Natural killer cell treated with Interleukin-12 subunit alpha and Interleukin-12 subunit beta and Interleukin-15 and Interleukin-18, amount 100 ng/mL, for 72 hours (primary cell): ENCODE results near the gene ZCCHC3. TPM values are rescaled to one million over a fixed set of nuclear protein-coding genes. Genes with fewer than 3 reads are reported as not detected.
A peak's percentile ranks its signal among the peaks of the same experiment; 100 is the strongest.

Experiments
- ATAC-seq, 2 donors: fragments of 150-1000 bp; cut with Tn5 transposase in 1 of 2; sonication (Bioruptor Pico), chemical (Tn5 transposase) in 1 of 2; 2 replicates each; pipeline ENCODE4 v1.10.0; 2021
- DNase-seq: peaks from one replicate; pipeline ENCODE4 v3.0.0; 2022; ENCODE audit warnings: low spot score
- H3K27ac Mint-ChIP-seq, 2 donors: 1 replicate in 1 of 2; 2 replicates in 1 of 2; pipeline ENCODE4 v1.8.0; 2022; ENCODE audit warnings: mixed read lengths in 2 of 2, mild to moderate bottlenecking in 1 of 2, moderate library complexity in 1 of 2
- H3K27me3 Mint-ChIP-seq, 2 donors: 1 replicate in 1 of 2; 2 replicates in 1 of 2; pipeline ENCODE4 v1.8.0; 2022; ENCODE audit warnings: mixed read lengths in 2 of 2
- H3K36me3 Mint-ChIP-seq: one replicate; pipeline ENCODE4 v1.8.0; 2022; ENCODE audit warnings: mixed read lengths
- H3K4me1 Mint-ChIP-seq, 2 donors: 1 replicate in 1 of 2; 2 replicates in 1 of 2; pipeline ENCODE4 v1.8.0; 2022; ENCODE audit warnings: low read depth in 2 of 2, mixed read lengths in 2 of 2, mild to moderate bottlenecking in 1 of 2
- H3K4me3 Mint-ChIP-seq: one replicate; pipeline ENCODE4 v1.8.0; 2022; ENCODE audit warnings: mixed read lengths
- H3K9me3 Mint-ChIP-seq: 2 replicates; pipeline ENCODE4 v1.8.0; 2022; ENCODE audit warnings: mixed read lengths
- total RNA-seq, 2 donors: library from RNA; stranded (reverse); gene quantifications; one replicate each; pipeline ENCODE4 v1.2.3, GENCODE V29; 2022

ZCCHC3 gene
- total RNA-seq, 2 donors from 2014 or later = 18.7 to 20.6 TPM

- H3K27me3 Mint-ChIP-seq = peaks cover 2 to 3% of the 10 kb centered on the region in 2 donors
- ATAC-seq = no peak
- H3K27ac Mint-ChIP-seq = no peak overlapping the region
- DNase-seq = no peak
- no peak overlapping the region for H3K4me3 Mint-ChIP-seq
- peaks cover 7% of the 10 kb centered on the region in 2 donors for H3K4me1 Mint-ChIP-seq
- no peaks in the 10 kb centered on the region for H3K9me3 Mint-ChIP-seq
- H3K36me3 Mint-ChIP-seq = no peaks in the 10 kb centered on the region
Measured at GRCh38 chr20:271528-271927, 25.8 kb upstream of the ZCCHC3 start.

- no peaks in the 10 kb centered on the region for H3K36me3 Mint-ChIP-seq
- no peaks in the 10 kb centered on the region for H3K9me3 Mint-ChIP-seq
- no peak for DNase-seq
- no peaks in the 10 kb centered on the region for H3K4me1 Mint-ChIP-seq
- no peaks in the 10 kb centered on the region for H3K27me3 Mint-ChIP-seq
- no peak overlapping the region for H3K27ac Mint-ChIP-seq
- no peak overlapping the region for H3K4me3 Mint-ChIP-seq
- ATAC-seq = no peak
Measured at GRCh38 chr20:272718-273117, 24.7 kb upstream of the ZCCHC3 start.

DNA sequence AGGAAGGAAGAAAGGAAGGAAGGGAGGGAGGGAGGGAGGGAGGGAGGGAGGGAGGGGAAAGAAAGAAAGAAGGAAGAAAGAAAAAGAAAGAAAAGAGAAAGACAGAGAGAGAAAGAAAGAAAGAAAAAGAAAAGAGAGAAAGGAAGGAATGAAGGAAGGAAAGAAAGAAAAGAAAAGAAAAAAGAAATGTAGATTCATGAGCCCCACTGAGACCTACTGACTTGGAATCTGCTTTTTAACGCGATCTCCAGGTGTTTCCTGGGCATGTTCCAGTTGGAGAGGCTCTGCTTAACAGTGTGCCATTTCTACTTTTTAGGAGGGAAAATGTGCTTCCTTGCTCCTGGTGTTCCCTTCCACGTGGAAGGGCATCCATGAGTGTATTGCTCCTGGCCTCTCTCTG, 23.5 kb upstream of the ZCCHC3 start:
- Mint-ChIP-seq H3K4me1 (peaks cover 0 to 2% of the 10 kb centered on the region in 2 donors), H3K27me3 (no peaks in the 10 kb centered on the region), H3K27ac (no peak overlapping the region), H3K9me3 (no peaks in the 10 kb centered on the region), H3K4me3 (no peak overlapping the region), H3K36me3 (no peaks in the 10 kb centered on the region)
- DNase-seq (no peak), ATAC-seq (no peak)

- no peak for ATAC-seq
- H3K9me3 Mint-ChIP-seq = no peaks in the 10 kb centered on the region
- H3K36me3 Mint-ChIP-seq = no peaks in the 10 kb centered on the region
- no peaks in the 10 kb centered on the region for H3K27me3 Mint-ChIP-seq
- no peak overlapping the region for H3K4me3 Mint-ChIP-seq
- no peak for DNase-seq
- H3K27ac Mint-ChIP-seq = no peak overlapping the region
- H3K4me1 Mint-ChIP-seq = peaks cover 0 to 2% of the 10 kb centered on the region in 2 donors
Measured at GRCh38 chr20:275791-276190, 21.6 kb upstream of the ZCCHC3 start.

GRCh38 chr20:276620-277495, 20.5 kb upstream of the ZCCHC3 start:
- Mint-ChIP-seq H3K36me3 (no peaks in the 10 kb centered on the region), H3K27me3 (no peaks in the 10 kb centered on the region), H3K4me1 (peaks cover 0 to 2% of the 10 kb centered on the region in 2 donors), H3K4me3 (no peak overlapping the region), H3K9me3 (no peaks in the 10 kb centered on the region), H3K27ac (no peak overlapping the region)
- DNase-seq (no peak), ATAC-seq (no peak)

- Mint-ChIP-seq H3K4me3 (no peak overlapping the region), H3K27me3 (no peaks in the 10 kb centered on the region), H3K4me1 (peaks cover 0 to 2% of the 10 kb centered on the region in 2 donors), H3K27ac (no peak overlapping the region), H3K36me3 (no peaks in the 10 kb centered on the region), H3K9me3 (no peaks in the 10 kb centered on the region)
- no peak for ATAC-seq
- no peak for DNase-seq
Measured at GRCh38 chr20:277496-277781, 19.9 kb upstream of the ZCCHC3 start.

DNA sequence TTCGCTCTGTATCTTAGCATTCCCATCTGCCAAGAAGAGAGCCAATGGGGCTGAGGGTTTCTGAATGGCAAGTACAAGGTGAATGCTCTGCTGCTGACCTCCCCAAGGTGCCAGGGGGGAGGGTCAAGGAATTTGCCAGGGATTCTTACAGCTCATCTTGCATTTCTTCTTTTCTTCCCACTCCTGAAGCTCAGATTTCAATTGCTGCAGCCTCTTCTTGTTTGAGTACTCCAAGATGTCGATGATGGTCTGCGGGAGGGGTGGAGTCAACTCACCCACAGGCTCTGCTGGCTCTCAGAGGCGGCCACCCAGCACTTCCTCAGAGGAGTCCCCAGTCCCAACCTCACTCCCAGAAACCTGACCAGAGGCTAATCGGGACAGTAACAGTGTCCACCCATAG, 19.2 kb upstream of the ZCCHC3 start:
- Mint-ChIP-seq H3K27me3 (no peaks in the 10 kb centered on the region), H3K4me3 (no peak overlapping the region), H3K27ac (no peak overlapping the region), H3K36me3 (no peaks in the 10 kb centered on the region), H3K9me3 (no peaks in the 10 kb centered on the region), H3K4me1 (peaks cover 0 to 2% of the 10 kb centered on the region in 2 donors)
- no peak for DNase-seq
- ATAC-seq = no peak

- no peaks in the 10 kb centered on the region for H3K9me3 Mint-ChIP-seq
- ATAC-seq (no peak), DNase-seq (no peak)
- no peaks in the 10 kb centered on the region for H3K27me3 Mint-ChIP-seq
- H3K27ac Mint-ChIP-seq = no peak overlapping the region
- H3K36me3 Mint-ChIP-seq = no peaks in the 10 kb centered on the region
- no peak overlapping the region for H3K4me3 Mint-ChIP-seq
- peaks cover 0 to 2% of the 10 kb centered on the region in 2 donors for H3K4me1 Mint-ChIP-seq
Measured at GRCh38 chr20:278607-279571, 18.5 kb upstream of the ZCCHC3 start.

DNA sequence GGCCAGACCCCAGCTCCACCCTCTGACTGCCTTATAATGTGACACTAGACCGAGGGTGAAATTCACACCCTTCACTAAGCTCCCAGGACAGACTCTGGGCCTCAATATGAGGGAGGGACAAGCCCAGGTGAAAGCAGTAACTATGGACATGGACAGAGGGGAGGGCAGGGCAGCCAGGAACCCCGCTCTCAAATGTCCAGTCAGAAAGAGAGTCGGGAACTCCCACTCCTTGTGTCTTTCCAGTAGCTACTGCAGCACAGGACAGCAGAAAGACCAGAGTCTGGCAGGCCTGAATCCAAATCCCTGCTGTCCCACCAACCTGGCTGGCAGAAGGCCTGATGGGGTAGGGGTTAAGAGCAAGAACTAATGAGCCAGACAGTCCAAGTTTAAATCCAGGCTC, 13.2 kb upstream of the ZCCHC3 start:
- Mint-ChIP-seq H3K36me3 (no peaks in the 10 kb centered on the region), H3K9me3 (no peaks in the 10 kb centered on the region), H3K27me3 (no peaks in the 10 kb centered on the region), H3K27ac (no peak overlapping the region), H3K4me3 (no peak overlapping the region), H3K4me1 (peaks cover 4% of the 10 kb centered on the region in 2 donors)
- ATAC-seq (no peak), DNase-seq (no peak)

DNA sequence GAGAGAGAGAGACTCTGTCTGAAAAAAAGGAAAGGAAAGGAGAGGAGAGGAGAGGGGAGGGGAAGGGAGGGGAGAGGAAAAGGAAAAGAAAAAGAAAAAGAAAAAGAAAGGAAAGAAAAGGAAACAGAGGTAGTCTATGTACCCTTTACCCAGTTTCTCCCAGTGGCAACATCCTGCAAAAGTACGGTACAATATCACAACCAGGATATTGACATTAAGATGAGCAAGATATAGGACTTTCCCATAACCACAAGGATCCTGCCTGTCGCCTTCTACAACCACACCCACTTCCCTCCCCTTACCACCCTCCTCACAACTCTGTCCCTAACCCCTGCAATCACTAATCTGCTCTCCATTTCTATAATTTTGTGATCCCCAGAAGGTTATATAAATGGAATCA, 10.9 kb upstream of the ZCCHC3 start:
- peaks cover 8 to 9% of the 10 kb centered on the region in 2 donors for H3K4me1 Mint-ChIP-seq
- H3K36me3 Mint-ChIP-seq = no peaks in the 10 kb centered on the region
- H3K27me3 Mint-ChIP-seq = no peaks in the 10 kb centered on the region
- no peaks in the 10 kb centered on the region for H3K9me3 Mint-ChIP-seq
- no peak overlapping the region for H3K4me3 Mint-ChIP-seq
- no peak overlapping the region for H3K27ac Mint-ChIP-seq
- DNase-seq (no peak), ATAC-seq (no peak)

DNA sequence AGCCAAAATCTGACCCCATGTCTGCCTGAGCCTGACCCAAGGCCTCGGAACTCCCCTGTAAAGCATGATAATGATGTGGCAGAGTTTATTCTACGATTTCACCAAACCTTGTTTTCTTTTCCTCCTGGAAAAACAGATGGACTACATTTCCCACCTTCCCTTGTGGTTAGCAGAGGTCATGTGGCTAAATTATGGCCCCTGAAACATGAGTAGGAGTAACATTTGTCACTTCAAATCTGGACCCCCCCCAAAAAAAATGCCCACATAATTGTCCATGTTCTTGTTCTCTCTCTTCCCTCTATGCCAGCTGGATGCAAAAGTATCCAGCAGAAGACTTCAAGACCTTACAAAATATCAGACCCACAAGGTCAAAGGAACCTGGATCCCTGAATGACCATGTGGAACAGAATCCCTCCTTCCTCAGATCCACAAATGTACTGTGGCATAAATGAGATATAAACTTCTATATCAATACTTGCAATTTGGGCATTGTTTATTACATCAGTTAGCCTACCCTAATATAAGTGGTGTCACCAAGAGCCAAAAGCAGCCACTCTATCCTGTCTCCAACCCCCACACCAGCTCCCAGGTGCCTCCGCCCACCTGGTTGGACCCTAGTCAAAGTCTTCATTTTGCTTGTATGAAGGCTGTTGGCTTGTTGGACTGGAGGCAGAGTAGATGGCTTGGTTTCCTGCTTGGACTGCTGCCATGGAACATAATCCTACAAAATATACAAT, 8.2 kb upstream of the ZCCHC3 start:
- no peak for ATAC-seq
- Mint-ChIP-seq H3K27me3 (no peaks in the 10 kb centered on the region), H3K36me3 (no peaks in the 10 kb centered on the region), H3K4me1 (peaks cover 8 to 9% of the 10 kb centered on the region in 2 donors), H3K9me3 (no peaks in the 10 kb centered on the region), H3K4me3 (no peak overlapping the region), H3K27ac (no peak overlapping the region)
- no peak for DNase-seq

DNA sequence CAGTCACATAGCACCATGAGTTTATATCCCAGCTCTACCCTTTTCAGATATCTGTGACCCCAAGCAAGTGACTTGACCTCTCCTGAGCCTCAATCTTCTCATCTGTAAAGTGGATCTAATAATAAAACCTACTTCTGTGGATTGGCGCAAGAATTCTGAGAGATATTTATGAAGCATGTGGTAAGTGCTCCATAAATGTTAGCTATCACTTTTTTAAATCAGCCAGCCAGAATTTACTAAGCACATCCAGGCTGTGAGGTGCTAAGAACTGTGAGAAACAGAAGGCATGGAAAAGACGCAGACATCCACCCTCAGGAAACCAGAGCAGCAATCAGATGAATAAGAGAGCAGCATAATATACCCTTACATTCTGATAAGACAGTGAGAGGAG, 7.7 kb upstream of the ZCCHC3 start:
- no peaks in the 10 kb centered on the region for H3K9me3 Mint-ChIP-seq
- no peaks in the 10 kb centered on the region for H3K36me3 Mint-ChIP-seq
- H3K27me3 Mint-ChIP-seq = no peaks in the 10 kb centered on the region
- H3K4me1 Mint-ChIP-seq = peaks cover 8 to 9% of the 10 kb centered on the region in 2 donors
- H3K27ac Mint-ChIP-seq = no peak overlapping the region
- no peak overlapping the region for H3K4me3 Mint-ChIP-seq
- no peak for ATAC-seq
- DNase-seq = no peak

DNA sequence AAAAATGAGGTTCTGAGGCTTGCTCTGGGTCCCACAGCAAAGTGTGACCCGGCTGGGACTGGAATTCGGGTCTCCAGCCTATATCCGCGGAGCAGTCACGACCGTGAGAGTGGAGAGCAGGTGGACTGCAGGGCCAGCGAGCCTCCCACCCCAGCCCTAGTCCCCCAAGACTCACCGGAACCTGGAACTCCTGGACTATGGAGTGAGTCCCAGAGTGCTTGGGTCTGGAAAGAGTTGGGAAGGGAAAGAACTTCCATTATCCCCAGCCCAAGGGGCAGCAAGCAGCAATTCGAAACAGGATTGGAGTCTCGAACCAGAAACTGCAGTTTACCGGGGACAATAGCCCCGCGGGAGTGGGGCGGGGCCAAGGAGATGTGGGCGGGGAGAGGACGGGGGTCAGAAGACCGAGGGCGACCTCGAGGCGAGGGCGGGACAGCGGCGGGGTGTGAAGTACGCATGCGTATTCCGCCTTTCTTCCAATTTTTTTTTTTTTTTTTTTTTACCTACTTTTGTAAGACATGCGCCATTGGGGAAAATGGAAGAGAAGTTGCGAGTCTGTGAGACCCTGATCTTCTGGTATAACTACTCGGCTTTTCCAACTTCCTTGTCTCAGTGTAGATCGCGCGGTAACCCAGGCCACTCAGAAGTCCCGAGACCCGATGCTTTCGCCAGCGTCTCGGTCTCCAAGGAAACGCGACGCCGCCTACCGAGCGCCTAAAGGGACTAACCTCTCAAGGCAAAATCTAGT, 7.1 kb upstream of the ZCCHC3 start, which contains the start of gene C20orf96:
Gene C20orf96 (minus strand): TSS at position 667 of the 748 bp plus-strand sequence. CDS start 140 bp downstream, at position 527.
- no peaks in the 10 kb centered on the region for H3K27me3 Mint-ChIP-seq
- ATAC-seq (peak; percentile 98 to 99), DNase-seq (peak; percentile 88)
- no peaks in the 10 kb centered on the region for H3K9me3 Mint-ChIP-seq
- H3K36me3 Mint-ChIP-seq = no peaks in the 10 kb centered on the region
- H3K27ac Mint-ChIP-seq = no peak within 1 kb of the TSS
- H3K4me3 Mint-ChIP-seq = no peak within 1 kb of the TSS
- peaks cover 8 to 9% of the 10 kb centered on the region in 2 donors for H3K4me1 Mint-ChIP-seq
